HG02840 (cell line): ENCODE results near the gene DLGAP3.
"Not testable (repeated sequence)": the region's sequence is repeated elsewhere in the genome, so short reads cannot be mapped to it uniquely, and the experiment has no call there.

Experiments
- ATAC-seq: cut with Tn5 transposase; IDR thresholded peaks from one replicate; pipeline ENCODE4 v1.9.1; 2021; ENCODE audit warnings: mild to moderate bottlenecking, moderate library complexity, moderate number of reproducible peaks; ENCODE audit not compliant: unreplicated experiment, low FRiP score

Gene DLGAP3, protein sequence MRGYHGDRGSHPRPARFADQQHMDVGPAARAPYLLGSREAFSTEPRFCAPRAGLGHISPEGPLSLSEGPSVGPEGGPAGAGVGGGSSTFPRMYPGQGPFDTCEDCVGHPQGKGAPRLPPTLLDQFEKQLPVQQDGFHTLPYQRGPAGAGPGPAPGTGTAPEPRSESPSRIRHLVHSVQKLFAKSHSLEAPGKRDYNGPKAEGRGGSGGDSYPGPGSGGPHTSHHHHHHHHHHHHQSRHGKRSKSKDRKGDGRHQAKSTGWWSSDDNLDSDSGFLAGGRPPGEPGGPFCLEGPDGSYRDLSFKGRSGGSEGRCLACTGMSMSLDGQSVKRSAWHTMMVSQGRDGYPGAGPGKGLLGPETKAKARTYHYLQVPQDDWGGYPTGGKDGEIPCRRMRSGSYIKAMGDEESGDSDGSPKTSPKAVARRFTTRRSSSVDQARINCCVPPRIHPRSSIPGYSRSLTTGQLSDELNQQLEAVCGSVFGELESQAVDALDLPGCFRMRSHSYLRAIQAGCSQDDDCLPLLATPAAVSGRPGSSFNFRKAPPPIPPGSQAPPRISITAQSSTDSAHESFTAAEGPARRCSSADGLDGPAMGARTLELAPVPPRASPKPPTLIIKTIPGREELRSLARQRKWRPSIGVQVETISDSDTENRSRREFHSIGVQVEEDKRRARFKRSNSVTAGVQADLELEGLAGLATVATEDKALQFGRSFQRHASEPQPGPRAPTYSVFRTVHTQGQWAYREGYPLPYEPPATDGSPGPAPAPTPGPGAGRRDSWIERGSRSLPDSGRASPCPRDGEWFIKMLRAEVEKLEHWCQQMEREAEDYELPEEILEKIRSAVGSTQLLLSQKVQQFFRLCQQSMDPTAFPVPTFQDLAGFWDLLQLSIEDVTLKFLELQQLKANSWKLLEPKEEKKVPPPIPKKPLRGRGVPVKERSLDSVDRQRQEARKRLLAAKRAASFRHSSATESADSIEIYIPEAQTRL

DNA sequence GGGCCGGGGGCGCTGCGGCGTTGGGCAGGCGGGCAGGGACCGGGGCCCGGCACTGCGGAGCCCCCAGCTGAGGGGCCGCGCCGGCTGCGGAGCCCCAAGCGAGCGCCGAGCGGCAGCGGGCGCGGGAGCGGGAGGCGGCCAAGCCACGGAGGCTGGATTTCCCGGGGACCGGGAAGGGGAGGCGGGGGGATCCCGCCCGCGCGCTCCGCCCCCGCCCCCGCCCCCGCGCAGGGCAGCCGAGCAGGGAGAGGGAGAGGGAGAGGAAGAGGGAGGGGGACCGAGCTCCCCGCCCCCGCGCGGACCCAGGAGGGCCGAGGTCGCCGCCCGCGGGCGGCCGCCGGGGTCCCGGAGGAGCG, at the start of gene DLGAP3:
Gene DLGAP3 (minus strand): TSS at position 154 of the 356 bp plus-strand sequence. CDS start 24,267 bp downstream, outside the sequence.
- no peak for ATAC-seq

DNA sequence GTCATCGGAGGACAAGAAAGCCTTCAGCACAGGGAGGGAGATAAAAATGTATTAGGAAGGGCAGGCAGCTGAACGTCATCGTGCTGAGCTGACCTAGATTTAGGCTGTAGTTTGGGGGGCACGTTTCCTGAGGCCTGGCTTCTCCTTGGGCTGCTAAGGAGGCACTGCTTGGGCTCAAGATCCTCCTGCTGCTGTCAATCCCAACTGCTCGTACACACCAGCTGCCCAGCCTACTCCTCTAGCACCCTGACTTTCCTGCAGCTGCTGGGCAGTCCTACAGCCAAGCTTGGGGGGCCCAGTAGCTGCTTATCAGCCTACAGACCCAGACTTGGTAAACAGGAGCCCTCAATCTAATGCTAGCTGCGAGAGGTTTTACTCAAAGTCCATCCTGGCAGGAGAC, 49.5 kb upstream of the DLGAP3 start:
- ATAC-seq: no peak

DNA sequence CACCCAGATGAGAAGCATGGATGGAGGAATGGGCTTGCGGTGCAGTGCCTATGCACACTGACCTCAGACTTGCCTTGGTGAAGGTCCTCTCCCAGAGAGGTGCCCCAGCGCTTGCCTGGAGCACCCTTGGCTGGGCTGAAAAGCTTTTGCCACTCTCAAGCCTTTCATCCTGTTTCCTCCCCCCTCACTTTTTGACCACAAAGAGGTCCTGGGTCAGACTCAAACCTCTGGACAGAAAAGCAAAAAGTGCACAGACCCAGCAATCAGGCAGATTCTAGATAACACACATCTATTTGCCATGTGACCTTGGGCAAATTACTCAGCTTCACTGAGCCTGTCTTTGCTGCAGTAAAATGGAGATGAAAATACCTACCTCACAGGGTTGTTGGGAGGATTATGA, 48.4 kb upstream of the DLGAP3 start:
- ATAC-seq: no peak

DNA sequence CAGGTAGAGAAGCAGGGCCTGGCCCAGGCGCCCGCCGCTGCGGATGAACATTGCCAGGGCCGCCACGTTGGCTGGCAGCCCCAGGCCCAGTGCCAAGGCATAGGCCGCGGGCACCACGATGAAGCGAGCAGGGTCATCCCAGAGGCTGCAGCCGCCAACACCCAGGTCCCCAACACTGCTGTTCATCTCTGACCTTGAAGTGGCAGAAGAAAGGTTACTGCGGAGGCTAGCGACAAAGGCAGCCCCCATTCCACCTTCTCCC, 47.7 kb upstream of the DLGAP3 start:
- ATAC-seq: no peak

DNA sequence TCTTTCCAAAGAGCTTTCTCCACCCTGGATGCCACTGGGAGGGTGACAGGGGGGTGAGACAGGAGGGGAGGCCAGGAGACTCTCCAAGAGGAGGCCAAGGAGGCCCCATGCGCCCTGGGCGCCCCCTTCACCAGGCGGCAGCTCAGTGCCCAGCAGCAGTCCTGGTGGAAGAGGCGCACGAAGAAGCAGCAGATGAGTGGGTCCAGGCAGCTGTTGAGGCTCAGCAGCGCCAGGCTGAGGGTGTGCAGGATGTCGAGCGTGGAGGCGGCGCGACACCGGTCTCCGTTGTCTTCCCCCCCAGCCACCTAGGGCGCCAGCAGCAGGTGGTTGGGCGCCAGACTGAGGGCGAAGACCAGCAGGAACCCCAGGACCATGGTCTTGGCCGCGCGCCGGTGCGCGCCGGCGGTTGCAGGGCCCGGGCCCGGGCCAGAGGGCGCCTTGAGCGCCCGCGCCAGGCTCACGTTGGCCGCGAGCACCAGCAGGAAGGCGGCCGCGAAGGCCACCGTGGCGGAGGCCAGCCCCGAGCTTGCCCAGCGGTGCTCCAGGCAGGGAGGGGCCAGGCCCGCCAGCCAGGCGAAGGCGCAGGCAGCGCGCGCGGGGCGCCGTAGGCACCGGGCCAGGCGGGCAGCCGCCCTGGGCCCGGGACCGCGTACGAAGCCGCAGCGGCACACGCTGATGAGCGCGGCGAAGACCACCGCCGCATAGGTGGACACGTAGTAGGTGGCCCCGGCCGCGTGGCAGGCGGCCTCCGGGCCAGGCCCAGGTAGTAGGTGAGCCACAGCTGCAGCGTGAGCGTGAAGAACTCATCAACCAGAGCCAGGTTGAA, 47.1 kb upstream of the DLGAP3 start:
- ATAC-seq: no peak

DNA sequence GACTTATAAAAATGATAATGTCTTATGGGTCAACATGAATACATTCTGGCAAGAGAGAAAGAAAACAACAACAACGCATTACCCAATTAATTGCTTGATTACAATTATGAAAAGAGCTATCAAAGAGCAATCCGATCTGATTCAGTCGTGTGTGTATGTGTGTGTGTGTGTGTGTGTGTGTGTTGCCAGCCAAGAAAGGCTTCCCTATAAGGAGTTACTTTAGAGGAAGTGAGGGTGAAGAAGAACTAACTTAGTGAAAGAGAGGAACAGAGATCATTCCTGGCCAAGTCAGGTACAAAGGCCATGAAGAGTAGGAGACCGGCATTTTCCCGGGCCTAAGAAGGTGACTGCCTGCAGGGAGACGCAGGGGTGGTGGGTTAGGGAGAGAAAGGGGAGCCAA, 46.3 kb upstream of the DLGAP3 start:
- no peak for ATAC-seq

DNA sequence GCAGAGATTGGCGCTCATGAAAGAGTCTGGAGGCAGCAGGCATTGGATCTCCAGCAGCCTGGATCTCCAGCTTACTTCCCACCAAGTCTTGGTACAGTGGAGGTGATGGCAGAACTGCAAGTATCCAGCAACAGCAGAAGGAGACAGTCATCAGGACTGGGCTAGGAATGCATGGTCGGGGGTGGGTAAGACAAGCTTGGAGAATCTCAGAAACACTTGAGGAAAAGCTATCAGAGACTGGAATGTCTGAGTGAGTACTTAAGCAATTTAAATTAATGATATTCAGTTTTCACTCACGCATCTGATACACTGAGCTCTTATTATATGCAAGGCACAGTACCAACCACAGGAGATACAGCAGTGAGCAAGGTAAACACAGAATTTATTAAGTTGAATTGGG, 45.9 kb upstream of the DLGAP3 start:
- ATAC-seq: no peak

DNA sequence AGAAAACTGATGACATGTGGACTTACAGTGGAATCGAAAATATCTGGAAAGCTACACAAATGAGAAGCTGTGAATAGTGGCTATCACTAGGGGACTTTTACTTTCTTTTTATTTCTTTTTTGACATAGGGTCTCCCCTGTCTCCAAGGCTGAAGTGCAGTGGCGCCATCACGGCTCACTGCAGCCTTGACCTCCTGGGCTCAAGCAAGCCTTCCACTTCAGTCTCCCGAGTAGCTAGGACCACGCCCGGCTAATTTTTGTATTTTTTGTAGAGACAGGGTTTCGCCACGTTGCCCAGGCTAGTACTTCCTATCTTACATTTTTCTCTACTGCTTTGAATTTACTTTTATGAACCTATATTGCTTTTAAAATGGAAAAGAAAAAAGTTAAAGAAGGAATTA, 45.2 kb upstream of the DLGAP3 start:
- ATAC-seq: no peak

DNA sequence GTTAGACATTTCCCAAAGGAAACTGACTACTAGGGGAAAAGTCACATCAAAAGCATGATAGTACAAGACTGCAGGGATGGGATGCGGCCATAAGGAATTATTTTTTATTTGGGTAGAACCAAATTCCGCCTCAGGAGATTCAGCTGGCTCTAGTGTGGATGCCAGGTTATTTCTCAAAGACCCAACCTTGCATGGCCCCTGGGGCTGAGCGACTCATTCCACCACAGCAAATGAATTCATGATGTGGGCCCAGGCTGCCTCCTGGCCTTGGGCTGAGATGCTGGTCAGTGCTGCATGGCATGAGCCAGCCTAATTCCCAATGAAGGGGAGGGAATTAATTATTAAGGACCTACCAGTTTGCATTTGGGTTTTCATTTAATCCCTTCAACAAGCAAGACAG, 43.9 kb upstream of the DLGAP3 start:
- ATAC-seq: no peak

DNA sequence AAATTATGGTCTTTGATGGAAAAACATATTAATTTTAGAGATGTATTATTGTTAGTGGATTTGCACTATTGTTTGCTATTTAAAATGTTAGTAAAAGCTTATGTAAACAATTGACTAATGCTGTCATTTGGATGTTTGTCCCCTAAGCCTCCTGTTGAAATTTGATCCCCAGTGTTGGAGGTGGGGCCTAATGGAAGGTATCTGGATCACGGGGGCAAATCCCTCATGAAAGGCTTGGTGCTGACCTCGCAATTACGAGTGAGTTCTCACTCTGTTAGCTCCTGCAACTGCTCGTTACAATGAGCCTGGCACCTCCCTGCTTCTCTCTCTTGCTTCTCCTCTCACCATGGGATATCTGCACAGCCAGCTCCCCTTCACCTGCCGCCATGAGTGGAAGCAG, 41.4 kb upstream of the DLGAP3 start:
- no peak for ATAC-seq

DNA sequence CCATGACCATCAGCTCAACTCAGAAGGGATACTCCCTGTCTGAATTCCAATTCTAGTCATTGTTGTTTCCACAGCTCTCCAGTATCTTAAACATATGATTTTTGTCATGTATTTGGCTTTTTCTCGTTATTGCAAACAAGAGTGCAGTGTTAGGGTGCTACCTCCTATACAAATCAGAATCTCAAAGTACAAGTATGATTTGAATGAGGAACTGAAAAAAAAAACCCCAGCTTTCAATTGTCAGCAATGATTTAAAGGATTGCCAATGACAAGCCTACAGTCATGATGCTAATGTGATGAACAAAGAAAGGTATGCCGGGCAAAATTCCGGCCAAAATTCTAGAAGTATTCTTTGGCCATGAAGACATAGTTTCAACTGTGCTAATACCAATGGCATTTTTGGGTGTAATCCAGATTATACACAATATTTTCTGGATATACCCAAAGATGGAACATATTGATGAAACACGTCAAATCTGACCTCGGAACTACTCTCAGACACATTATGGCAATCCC, 40.8 kb upstream of the DLGAP3 start:
- no peak for ATAC-seq

DNA sequence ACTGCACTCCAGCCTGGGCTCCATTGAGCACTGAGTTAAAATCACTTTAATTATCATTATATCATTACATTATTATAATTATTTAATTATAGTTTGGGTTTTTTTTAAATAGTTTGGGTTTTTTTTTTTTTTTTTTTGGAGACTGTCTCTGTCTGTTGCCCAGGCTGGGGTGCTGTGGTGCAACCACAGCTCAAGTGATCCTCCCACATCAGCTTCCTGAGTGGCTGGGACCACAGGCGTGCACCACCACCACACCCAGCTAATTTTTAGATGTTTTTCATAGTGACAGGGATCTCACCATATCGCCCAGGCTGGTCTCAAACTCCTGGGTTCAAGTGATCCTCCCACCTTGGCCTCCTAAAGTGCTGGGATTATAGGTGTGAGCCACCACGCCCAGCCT, 38.8 kb upstream of the DLGAP3 start:
- not testable (repeated sequence) for ATAC-seq

DNA sequence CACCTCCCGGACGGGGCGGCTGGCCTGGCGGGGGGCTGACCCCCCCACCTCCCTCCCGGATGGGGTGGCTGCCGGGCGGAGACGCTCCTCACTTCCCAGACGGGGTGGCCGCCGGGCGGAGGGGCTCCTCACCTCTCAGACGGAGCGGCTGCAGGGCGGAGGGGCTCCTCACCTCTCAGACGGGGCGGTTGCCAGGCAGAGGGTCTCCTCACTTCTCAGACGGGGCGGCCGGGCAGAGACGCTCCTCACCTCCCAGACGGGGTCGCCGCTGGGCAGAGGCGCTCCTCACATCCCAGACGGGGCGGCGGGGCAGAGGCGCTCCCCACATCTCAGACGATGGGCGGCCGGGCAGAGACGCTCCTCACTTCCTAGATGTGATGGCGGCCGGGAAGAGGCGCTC, 38.2 kb upstream of the DLGAP3 start:
- ATAC-seq: not testable (repeated sequence)

DNA sequence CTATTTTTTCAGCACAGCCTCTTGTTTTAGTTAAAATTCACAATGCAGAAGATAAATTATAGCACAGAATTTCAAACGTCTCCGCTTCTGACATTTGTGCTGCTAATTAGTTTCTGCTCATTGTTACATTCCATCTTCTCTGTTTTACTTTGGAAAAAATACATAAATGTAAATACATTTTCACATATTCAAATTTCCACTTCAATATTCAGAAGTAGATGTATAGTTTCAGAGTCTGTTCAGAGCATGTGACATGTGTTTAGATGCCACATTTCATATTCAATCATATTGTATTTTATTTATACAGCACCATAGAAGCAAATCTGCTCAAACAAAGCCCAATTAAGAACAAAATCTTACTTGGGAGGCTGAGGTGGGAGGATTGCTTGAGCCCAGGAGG, 36.1 kb upstream of the DLGAP3 start:
- no peak for ATAC-seq

DNA sequence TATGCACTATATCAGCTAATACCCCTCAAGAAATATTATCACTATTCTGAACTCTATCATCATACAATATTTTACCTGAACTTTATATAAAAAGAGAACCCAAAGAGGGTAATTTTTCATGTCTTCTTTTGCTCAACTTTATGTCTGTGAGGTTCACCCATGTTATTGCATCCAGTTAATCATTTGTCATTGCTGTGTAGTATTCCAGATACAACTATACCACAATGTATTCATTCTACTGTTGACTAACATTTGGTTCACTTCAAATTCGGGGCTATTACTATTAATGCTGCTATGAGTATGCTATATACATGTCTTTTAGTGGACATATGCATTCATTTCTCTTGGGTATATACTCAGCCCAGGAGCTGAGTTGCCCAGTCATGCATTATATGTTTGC, 21.0 kb upstream of the DLGAP3 start:
- ATAC-seq: no peak

DNA sequence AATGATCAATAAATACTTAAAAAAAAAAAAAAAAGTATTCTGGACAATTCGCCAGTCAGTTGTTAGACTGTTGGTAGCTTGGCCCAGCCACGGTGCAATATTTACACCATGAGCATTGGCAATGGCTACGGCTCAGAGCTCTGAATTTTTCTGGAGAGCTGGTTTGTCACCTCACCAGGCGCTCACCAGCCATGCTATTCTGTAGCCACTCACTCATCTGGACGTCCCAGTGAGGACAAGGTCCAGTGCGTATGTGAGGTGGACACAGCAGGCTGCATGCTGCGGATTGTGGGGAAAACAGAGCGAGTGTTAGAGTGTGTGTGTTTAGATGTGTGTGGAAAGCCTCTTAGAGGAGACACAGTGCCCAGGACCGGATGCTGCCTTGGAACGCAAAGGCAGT, 19.3 kb upstream of the DLGAP3 start:
- not testable (repeated sequence) for ATAC-seq

DNA sequence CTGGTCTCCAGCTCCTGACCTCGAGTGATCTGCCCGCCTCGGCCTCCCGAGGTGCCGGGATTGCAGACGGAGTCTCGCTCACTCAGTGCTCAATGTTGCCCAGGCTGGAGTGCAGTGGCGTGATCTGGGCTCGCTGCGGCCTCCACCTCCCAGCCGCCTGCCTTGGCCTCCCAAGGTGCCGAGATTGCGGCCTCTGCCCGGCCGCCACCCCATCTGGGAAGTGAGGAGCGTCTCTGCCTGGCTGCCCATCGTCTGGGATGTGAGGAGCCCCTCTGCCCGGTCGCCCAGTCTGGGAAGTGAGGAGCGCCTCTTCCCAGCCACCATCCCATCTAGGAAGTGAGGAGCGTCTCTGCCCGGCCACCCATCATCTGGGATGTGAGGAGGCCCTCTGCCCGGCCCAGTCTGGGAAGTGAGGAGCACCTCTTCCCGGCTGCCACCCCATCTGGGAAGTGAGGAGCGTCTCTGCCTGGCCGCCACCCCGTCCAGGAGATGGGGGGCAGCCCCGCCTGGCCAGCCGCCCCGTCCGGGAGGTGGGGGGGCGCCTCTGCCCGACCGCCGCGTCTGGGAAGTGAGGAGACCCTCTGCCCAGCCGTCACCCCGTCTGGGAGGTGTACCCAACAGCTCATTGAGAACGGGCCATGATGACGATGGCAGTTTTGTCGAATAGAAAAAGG, 18.3 kb upstream of the DLGAP3 start:
- not testable (repeated sequence) for ATAC-seq

DNA sequence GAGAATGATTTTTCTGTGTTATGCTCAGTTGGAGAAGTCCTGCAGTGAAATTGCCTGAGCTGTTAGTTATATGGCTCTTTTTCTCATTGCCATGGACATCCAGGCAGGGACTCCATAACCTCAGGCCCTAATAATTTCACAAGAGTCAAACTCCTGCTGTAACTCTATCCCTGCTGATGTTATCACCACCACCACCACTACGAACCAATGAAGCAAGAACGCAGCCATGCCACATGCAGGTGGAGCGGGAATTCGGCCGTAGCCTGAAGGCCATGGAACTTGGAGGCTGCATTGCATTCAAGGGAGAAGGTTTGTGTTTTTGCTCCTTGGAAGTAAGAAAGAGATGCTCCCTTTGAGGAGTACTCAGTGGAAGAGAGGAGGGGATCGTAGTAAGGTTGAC, 16.8 kb upstream of the DLGAP3 start:
- ATAC-seq: no peak

DNA sequence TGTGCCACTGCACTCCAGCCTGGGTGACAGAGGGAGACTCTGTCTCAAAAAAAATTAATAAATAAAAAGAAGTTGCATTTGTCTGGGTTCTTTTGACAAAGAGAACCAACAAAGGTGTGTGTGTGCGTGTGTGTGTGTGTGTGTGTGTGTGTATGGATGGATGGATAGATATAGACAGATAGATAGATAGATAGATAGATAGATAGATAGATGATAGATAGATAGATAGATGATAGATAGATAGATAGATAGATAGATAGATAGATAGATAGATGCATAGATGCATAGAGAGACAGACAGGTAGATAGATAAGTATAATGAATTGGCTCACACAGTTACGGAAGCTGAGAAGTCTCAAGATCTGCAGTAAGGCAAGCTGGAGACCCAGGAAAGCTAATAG, 12.3 kb upstream of the DLGAP3 start:
- ATAC-seq: not testable (repeated sequence)

DNA sequence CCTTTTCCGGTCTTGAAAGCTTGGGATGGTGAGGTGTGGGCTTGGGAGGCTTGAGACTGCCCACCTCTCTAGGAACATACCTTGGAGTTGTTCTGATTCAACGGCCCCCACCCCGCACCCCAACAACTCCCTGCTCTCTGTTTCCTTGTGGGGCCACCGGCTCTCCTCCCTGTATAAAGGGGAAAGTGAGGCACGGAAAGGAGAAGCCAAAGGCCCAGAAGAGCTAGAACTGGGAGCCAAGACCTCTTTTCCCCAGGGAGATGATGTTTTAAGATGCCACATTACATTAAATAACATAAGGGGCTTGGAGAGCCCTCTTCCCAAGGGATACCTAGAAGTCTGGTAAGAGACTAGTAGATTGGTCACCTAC, 1.2 kb upstream of the DLGAP3 start:
- no peak for ATAC-seq
